GM18519 (cell line): Measurements from ENCODE around the gene SAMD5.
A peak's percentile ranks its signal among the peaks of the same experiment; 100 is the strongest.

Experiments
- ATAC-seq: cut with Tn5 transposase; IDR thresholded peaks from one replicate; pipeline ENCODE4 v1.9.1; 2021; ENCODE audit warnings: mild to moderate bottlenecking, moderate library complexity; ENCODE audit not compliant: unreplicated experiment, low FRiP score

Gene SAMD5

GRCh38 chr6:147508042-147508865, at the start of gene SAMD5:
TSS of gene SAMD5 (plus strand) at chr6:147508690. CDS start at chr6:147508929, 239 bp downstream.
- peak; percentile 40 for ATAC-seq

GRCh38 chr6:147459780-147460179, 48.7 kb upstream of the SAMD5 start:
- ATAC-seq, result no peak

DNA sequence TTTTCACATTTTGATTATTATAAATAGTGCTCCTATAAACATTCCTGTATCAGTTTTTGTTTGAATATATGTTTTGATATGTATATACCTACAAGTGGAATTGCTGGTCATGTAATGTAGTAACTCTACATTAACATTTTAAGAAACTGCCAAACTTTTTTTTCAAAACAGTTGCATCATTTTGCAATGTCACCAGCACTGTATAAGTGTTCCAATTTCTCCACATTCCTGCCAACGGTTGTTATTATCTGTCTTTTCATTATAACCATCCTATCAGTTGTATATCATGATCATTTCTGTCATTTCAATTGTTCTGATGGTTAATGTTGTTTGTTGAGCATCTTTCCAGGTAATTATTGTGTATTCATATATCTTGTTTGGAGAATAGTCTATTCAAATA, 44.8 kb upstream of the SAMD5 start:
- no peak for ATAC-seq

GRCh38 chr6:147467428-147467827, 41.1 kb upstream of the SAMD5 start:
- no peak for ATAC-seq

DNA sequence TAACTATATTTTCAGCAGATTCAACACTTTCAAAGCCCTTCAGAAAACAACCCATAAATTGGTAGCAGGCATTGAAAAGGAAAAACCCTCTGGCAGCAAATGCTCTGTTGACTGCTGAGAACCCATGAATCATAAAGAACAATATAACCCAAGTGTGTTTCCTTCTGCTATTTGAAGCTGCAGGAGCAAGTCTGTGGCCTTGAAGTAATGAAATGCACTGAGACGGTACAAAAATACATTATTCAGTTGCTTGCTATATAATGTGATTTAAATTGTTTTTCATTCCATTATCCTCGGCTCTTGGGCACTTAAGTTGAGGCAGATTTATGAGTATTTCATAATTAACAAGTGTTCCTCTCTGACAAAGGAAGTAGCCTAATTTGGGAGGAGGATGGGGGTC, 40.6 kb upstream of the SAMD5 start:
- no peak for ATAC-seq

DNA sequence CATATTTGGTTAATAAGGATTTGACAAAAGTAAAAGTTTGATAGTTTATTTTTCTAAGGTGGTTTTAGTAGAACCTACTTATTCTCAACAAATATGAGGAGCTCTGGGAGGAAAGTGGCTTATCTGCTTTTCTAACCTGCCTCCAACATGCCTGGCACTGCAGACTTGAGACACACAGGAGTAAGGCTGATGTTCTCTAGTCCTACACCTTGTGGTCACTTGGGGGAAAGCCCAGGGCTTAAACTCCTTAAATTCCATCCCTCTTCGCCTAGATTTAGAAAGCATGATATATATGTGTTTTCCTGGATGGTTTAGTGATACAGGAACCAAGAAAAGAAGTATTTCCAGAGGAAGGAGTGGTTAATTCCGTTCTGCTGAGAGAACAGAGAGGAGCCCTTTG, 39.9 kb upstream of the SAMD5 start:
- no peak for ATAC-seq

DNA sequence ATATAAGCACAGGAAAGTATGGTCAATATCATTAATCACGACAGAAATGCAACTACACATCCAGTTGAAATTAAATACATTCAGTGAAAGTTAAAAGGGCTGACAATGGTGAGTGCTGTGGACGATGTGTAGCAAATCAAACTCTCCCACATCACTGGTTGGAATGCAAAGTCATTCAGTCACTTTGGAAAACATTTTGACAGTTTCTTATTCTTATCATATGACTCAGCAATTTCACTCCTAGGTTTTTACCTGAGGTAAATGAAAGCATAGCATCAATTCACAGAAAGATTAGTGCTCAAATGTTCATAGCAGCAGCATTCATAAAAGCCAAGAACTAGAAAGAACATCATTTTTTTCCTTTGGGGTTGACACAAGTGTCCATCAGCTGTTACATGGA, 28.6 kb upstream of the SAMD5 start:
- ATAC-seq, result no peak

- ATAC-seq, result peak; percentile 86
These were observed 21.8 kb upstream of the SAMD5 start for GRCh38 chr6:147486683-147487082.

- no peak for ATAC-seq
These were observed 11.0 kb upstream of the SAMD5 start for GRCh38 chr6:147497472-147497871.

- no peak for ATAC-seq
These were observed 4.9 kb upstream of the SAMD5 start for GRCh38 chr6:147503587-147503986.

- no peak for ATAC-seq
These were observed 3.6 kb upstream of the SAMD5 start for GRCh38 chr6:147504848-147505247.

DNA sequence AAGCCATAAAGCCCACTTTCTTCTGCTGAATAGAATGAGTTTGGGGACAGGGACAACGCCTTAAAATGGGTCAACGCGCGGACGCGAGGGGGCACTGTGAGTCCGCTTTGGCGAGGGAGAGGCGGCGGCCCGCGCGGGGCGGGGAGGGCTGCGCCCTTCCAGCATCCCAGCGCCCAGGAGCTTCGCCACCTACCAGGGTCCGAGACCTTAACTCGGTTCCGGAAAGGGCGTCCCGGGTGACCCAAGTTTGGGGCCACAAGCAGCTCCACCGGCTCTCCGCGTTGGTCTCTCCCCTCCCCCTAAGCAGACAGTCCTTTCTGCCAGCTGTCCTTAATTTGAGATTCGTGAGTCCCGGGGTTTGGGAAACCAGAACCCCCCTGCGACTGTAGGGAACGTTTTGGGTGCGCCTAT, 1.8 kb upstream of the SAMD5 start:
- no peak for ATAC-seq

GRCh38 chr6:147507162-147508041, 1.1 kb upstream of the SAMD5 start:
- no peak for ATAC-seq

DNA sequence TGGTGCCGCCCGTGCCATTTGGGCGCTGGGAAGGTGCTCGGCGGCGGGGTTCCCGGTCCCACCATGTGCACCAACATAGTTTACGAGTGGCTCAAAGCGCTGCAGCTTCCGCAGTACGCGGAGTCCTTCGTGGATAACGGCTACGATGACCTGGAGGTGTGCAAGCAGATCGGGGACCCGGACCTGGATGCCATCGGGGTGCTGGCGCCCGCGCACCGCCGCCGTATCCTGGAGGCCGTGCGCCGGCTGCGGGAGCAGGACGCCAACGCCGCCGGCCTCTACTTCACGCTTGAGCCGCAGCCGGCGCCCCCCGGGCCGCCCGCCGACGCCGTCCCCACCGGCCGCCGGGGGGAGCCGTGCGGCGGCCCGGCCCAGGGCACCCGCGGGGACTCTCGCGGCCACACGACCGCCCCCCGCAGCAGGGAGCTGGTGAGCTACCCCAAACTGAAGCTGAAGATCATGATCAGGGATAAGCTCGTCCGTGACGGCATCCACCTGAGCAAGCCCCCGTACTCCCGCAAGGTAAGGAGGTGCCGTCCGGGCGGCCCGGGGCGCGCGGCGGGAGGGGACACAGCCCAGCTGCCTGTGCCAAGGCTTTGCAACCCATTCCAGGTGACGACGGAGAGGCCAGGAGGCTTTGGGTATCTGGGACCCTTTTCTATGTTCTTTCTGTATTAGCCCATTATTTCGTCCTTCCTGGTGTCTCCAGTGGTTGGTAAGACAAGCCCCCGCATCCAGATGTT, 547 bp downstream of the SAMD5 start:
- ATAC-seq, result peak; percentile 5

DNA sequence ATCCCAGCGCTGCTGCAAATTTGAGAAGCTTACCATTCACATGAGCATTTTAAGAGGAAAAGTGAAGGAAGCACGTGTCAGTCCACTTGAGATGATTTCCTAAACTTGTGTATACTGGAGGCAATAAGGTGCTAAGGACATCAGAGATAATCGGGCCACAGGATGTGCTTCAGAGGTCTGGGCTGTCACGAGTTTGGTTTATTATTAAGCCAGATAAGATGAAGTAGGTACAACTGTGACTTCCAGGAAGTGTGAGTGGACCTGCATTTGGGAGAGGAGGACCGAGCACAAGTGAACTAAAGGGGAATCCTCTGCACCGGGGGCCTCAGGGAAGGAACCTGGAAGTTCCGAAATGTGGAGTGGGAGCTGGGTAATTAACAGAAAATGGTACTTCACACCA, 1.4 kb downstream of the SAMD5 start:
- no peak for ATAC-seq

DNA sequence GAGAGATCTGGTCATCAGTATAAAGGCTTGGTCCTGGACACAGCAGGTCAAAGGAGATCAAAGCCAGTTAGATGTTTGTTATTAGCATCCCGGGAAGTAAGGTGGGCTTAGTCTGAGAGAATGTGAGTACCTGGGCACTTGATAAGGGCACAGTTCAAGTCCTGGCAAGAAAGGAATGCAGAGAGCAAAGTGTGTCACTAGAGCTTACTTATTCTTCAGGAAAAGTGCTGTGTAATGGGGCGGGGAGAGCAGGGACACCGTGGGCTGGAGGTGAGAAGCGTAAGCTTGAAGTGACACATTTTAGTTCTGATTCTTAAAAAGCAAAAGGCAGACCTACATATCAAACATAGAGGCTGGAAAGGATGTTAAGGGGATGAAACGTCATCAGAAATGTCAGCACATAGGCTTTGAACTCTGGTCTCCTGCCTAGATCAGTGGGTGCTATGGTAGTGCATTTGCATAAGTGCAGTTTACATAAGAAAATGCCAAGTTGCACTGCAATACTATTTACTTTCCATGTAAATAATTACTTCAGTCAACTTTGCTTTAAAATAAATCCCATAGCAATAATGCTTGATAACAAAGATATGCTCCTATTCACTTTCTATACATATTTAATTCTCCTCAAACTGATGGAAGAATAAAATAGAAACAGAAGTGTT, 2.6 kb downstream of the SAMD5 start:
- no peak for ATAC-seq

GRCh38 chr6:147514831-147515230, 6.3 kb downstream of the SAMD5 start:
- ATAC-seq, result no peak

GRCh38 chr6:147515327-147515726, 6.8 kb downstream of the SAMD5 start:
- no peak for ATAC-seq

- no peak for ATAC-seq
These were observed 14.1 kb downstream of the SAMD5 start for GRCh38 chr6:147522597-147522996.

GRCh38 chr6:147525519-147526209, 17.2 kb downstream of the SAMD5 start:
- ATAC-seq, result no peak
